Subcutaneous abdominal adipose tissue (tissue), 5 donors: Measurements from ENCODE around the gene TRAIP.

Experiments used
- H3K27ac ChIP-seq: one replicate; pipeline ENCODE4 v1.7.0; 2013; ENCODE audit warnings: low read depth, mild to moderate bottlenecking, inconsistent platforms, low read length, moderate library complexity
- H3K27me3 ChIP-seq, 5 donors: one replicate each; pipeline ENCODE4 v1.7.0; 2013; ENCODE audit warnings: low read length in 5 of 5, inconsistent platforms in 1 of 5; ENCODE audit not compliant: control insufficient read depth in 5 of 5, insufficient read depth in 4 of 5
- H3K36me3 ChIP-seq, 5 donors: one replicate each; pipeline ENCODE4 v1.7.0; 2013; ENCODE audit warnings: low read length in 5 of 5; ENCODE audit not compliant: control insufficient read depth in 5 of 5, insufficient read depth in 5 of 5
- H3K4me1 ChIP-seq, 5 donors: one replicate each; pipeline ENCODE4 v1.7.0; 2013; ENCODE audit warnings: low read length in 5 of 5, mild to moderate bottlenecking in 3 of 5, moderate library complexity in 1 of 5; ENCODE audit not compliant: control insufficient read depth in 5 of 5, insufficient read depth in 5 of 5
- H3K4me3 ChIP-seq, 5 donors: one replicate each; pipeline ENCODE4 v1.7.0; 2013; ENCODE audit warnings: low read length in 5 of 5, low read depth in 1 of 5
- H3K9ac ChIP-seq, 5 donors: one replicate each; pipeline ENCODE4 v1.7.0; 2013; ENCODE audit warnings: low read length in 5 of 5, mild to moderate bottlenecking in 4 of 5, moderate library complexity in 3 of 5
- H3K9me3 ChIP-seq, 5 donors: one replicate each; pipeline ENCODE4 v1.7.0; 2013; ENCODE audit warnings: low read length in 5 of 5; ENCODE audit not compliant: control insufficient read depth in 5 of 5
- donor health status: healthy.
- donor health status: healthy.
- donor health status: healthy.
- donor health status: healthy.
- donor health status: healthy.

TRAIP gene

GRCh38 chr3:49896345-49896744 lies 40.0 kb upstream of the TRAIP start:
- Histone ChIP-seq H3K4me3 (no peak overlapping the region), H3K9me3 (no peaks in the 10 kb centered on the region), H3K27ac (no peak overlapping the region), H3K4me1 (peaks cover 0 to 6% (median 3%) of the 10 kb centered on the region in 5 donors), H3K9ac (no peak overlapping the region), H3K36me3 (peaks cover 0 to 21% (median 2%) of the 10 kb centered on the region in 5 donors), H3K27me3 (no peaks in the 10 kb centered on the region)

- H3K9me3 ChIP-seq, result no peaks in the 10 kb centered on the region
- H3K9ac ChIP-seq, result no peak overlapping the region
- no peak overlapping the region for H3K27ac ChIP-seq
- no peak overlapping the region for H3K4me3 ChIP-seq
- H3K27me3 ChIP-seq, result no peaks in the 10 kb centered on the region
- H3K36me3 ChIP-seq, result peaks cover 0 to 23% (median 2%) of the 10 kb centered on the region in 5 donors
- H3K4me1 ChIP-seq, result peaks cover 0 to 2% (median under 1%) of the 10 kb centered on the region in 5 donors
Measured at GRCh38 chr3:49895791-49896190, 39.4 kb upstream of the TRAIP start.

GRCh38 chr3:49889296-49889695 lies 32.9 kb upstream of the TRAIP start:
- no peaks in the 10 kb centered on the region for H3K4me1 ChIP-seq
- no peaks in the 10 kb centered on the region for H3K9me3 ChIP-seq
- H3K27ac ChIP-seq, result no peak overlapping the region
- H3K36me3 ChIP-seq, result peaks cover 0 to 4% (median 0%) of the 10 kb centered on the region in 5 donors
- H3K4me3 ChIP-seq, result no peak overlapping the region
- no peaks in the 10 kb centered on the region for H3K27me3 ChIP-seq
- no peak overlapping the region for H3K9ac ChIP-seq

GRCh38 chr3:49886922-49887265 lies 30.5 kb upstream of the TRAIP start:
- no peak overlapping the region for H3K27ac ChIP-seq
- peaks cover 0 to 9% (median 9%) of the 10 kb centered on the region in 5 donors for H3K4me1 ChIP-seq
- no peaks in the 10 kb centered on the region for H3K9me3 ChIP-seq
- no peaks in the 10 kb centered on the region for H3K27me3 ChIP-seq
- H3K4me3 ChIP-seq, result no peak overlapping the region
- peaks cover 0 to 4% (median 0%) of the 10 kb centered on the region in 5 donors for H3K36me3 ChIP-seq
- H3K9ac ChIP-seq, result no peak overlapping the region

- no peak overlapping the region for H3K4me3 ChIP-seq
- peaks cover 0 to 9% (median 0%) of the 10 kb centered on the region in 5 donors for H3K27me3 ChIP-seq
- H3K9ac ChIP-seq, result no peak overlapping the region
- no peaks in the 10 kb centered on the region for H3K9me3 ChIP-seq
- peaks cover 0 to 24% (median 13%) of the 10 kb centered on the region in 5 donors for H3K4me1 ChIP-seq
- H3K27ac ChIP-seq, result no peak overlapping the region
- no peaks in the 10 kb centered on the region for H3K36me3 ChIP-seq
Measured at GRCh38 chr3:49883998-49884397, 27.6 kb upstream of the TRAIP start.

GRCh38 chr3:49882166-49882565 lies 25.8 kb upstream of the TRAIP start:
- Histone ChIP-seq H3K27me3 (peaks cover 0 to 9% (median 0%) of the 10 kb centered on the region in 5 donors), H3K27ac (no peak overlapping the region), H3K9ac (no peak overlapping the region), H3K4me1 (peaks cover 0 to 24% (median 13%) of the 10 kb centered on the region in 5 donors), H3K4me3 (no peak overlapping the region), H3K9me3 (no peaks in the 10 kb centered on the region), H3K36me3 (no peaks in the 10 kb centered on the region)

- H3K9me3 ChIP-seq, result no peaks in the 10 kb centered on the region
- H3K36me3 ChIP-seq, result no peaks in the 10 kb centered on the region
- H3K27ac ChIP-seq, result no peak overlapping the region
- H3K27me3 ChIP-seq, result peaks cover 0 to 9% (median 0%) of the 10 kb centered on the region in 5 donors
- H3K4me3 ChIP-seq, result no peak overlapping the region
- H3K4me1 ChIP-seq, result peaks cover 0 to 24% (median 13%) of the 10 kb centered on the region in 5 donors
- no peak overlapping the region for H3K9ac ChIP-seq
Measured at GRCh38 chr3:49880581-49881315, 24.4 kb upstream of the TRAIP start.

- Histone ChIP-seq H3K9ac (no peak overlapping the region), H3K27ac (no peak overlapping the region), H3K4me1 (peaks cover 0 to 24% (median 13%) of the 10 kb centered on the region in 5 donors), H3K27me3 (peaks cover 0 to 9% (median 0%) of the 10 kb centered on the region in 5 donors), H3K9me3 (no peaks in the 10 kb centered on the region), H3K36me3 (no peaks in the 10 kb centered on the region), H3K4me3 (no peak overlapping the region)
Measured at GRCh38 chr3:49879721-49880120, 23.4 kb upstream of the TRAIP start.

GRCh38 chr3:49878686-49879085 lies 22.3 kb upstream of the TRAIP start:
- H3K9me3 ChIP-seq, result no peaks in the 10 kb centered on the region
- no peak overlapping the region for H3K4me3 ChIP-seq
- H3K27ac ChIP-seq, result no peak overlapping the region
- H3K4me1 ChIP-seq, result peaks cover 0 to 24% (median 13%) of the 10 kb centered on the region in 5 donors
- no peaks in the 10 kb centered on the region for H3K36me3 ChIP-seq
- peaks cover 0 to 9% (median 0%) of the 10 kb centered on the region in 5 donors for H3K27me3 ChIP-seq
- no peak overlapping the region for H3K9ac ChIP-seq

GRCh38 chr3:49877716-49878115 lies 21.4 kb upstream of the TRAIP start:
- Histone ChIP-seq H3K36me3 (no peaks in the 10 kb centered on the region), H3K27ac (no peak overlapping the region), H3K4me3 (no peak overlapping the region), H3K9me3 (no peaks in the 10 kb centered on the region), H3K4me1 (peaks cover 0 to 23% (median 11%) of the 10 kb centered on the region in 5 donors), H3K27me3 (peaks cover 0 to 9% (median 0%) of the 10 kb centered on the region in 5 donors), H3K9ac (no peak overlapping the region)
